Trophoblast cell (in vitro differentiated cells and primary cell): ENCODE results near the gene SULT1A1.
A peak's percentile ranks its signal among the peaks of the same experiment; 100 is the strongest.
"Not testable (repeated sequence)": the region's sequence is repeated elsewhere in the genome, so short reads cannot be mapped to it uniquely, and the experiment has no call there.

Experiments
- DNase-seq, 2 donors: peaks; one replicate each; pipeline ENCODE4 v3.0.0-alpha.2; 2016
- H2AFZ ChIP-seq: 2 replicates; pipeline ENCODE4 v1.6.1; 2013; ENCODE audit warnings: low read length, moderate library complexity, mild to moderate bottlenecking; ENCODE audit not compliant: insufficient read depth, poor library complexity
- H2AK5ac ChIP-seq: 2 replicates; pipeline ENCODE4 v1.6.1; 2013; ENCODE audit warnings: mild to moderate bottlenecking, low read length
- H2BK120ac ChIP-seq: 2 replicates; pipeline ENCODE4 v1.6.1; 2013; ENCODE audit warnings: low read length, mild to moderate bottlenecking, moderate library complexity; ENCODE audit not compliant: insufficient read depth, poor library complexity
- H2BK12ac ChIP-seq: 2 replicates; pipeline ENCODE4 v1.6.1; 2013; ENCODE audit warnings: mild to moderate bottlenecking, low read length, moderate library complexity
- H2BK5ac ChIP-seq: 2 replicates; pipeline ENCODE4 v1.6.1; 2013; ENCODE audit warnings: low read length, low read depth, moderate library complexity, mild to moderate bottlenecking; ENCODE audit not compliant: poor library complexity
- H3K14ac ChIP-seq: 2 replicates; pipeline ENCODE4 v1.6.1; 2013; ENCODE audit warnings: mild to moderate bottlenecking, low read length
- H3K18ac ChIP-seq: 2 replicates; pipeline ENCODE4 v1.6.1; 2013; ENCODE audit warnings: mild to moderate bottlenecking, low read length
- H3K23ac ChIP-seq: 2 replicates; pipeline ENCODE4 v1.6.1; 2013; ENCODE audit warnings: low read length
- H3K27ac ChIP-seq: 2 replicates; pipeline ENCODE4 v1.5.1; 2013; ENCODE audit warnings: low read depth, mild to moderate bottlenecking, inconsistent platforms, low read length, moderate library complexity
- H3K27me3 ChIP-seq: 2 replicates; pipeline ENCODE4 v1.6.1; 2013; ENCODE audit warnings: inconsistent platforms, mild to moderate bottlenecking, low read length, moderate library complexity; ENCODE audit not compliant: insufficient read depth
- H3K36me3 ChIP-seq, 2 experiments: 1 replicate in 1 of 2; 2 replicates in 1 of 2; pipeline ENCODE4 v1.6.1; 2013; ENCODE audit warnings: low read length in 2 of 2, mild to moderate bottlenecking in 2 of 2, moderate library complexity in 1 of 2; ENCODE audit not compliant: insufficient read depth in 2 of 2, control insufficient read depth in 1 of 2
- H3K4ac ChIP-seq: 2 replicates; pipeline ENCODE4 v1.6.1; 2013; ENCODE audit warnings: low read depth, mild to moderate bottlenecking, low read length, moderate library complexity
- H3K4me1 ChIP-seq, 2 experiments: 1 replicate in 1 of 2; 2 replicates in 1 of 2; pipeline ENCODE4 v1.6.1; 2013; ENCODE audit warnings: low read length in 2 of 2, mild to moderate bottlenecking in 2 of 2, moderate library complexity in 1 of 2; ENCODE audit not compliant: insufficient read depth in 2 of 2, control insufficient read depth in 1 of 2
- H3K4me2 ChIP-seq: 2 replicates; pipeline ENCODE4 v1.6.1; 2013; ENCODE audit warnings: inconsistent platforms, mild to moderate bottlenecking, low read length, moderate library complexity
- H3K4me3 ChIP-seq: 2 replicates; pipeline ENCODE4 v1.5.1; 2013; ENCODE audit warnings: mild to moderate bottlenecking, low read depth, low read length, inconsistent platforms
- H3K79me1 ChIP-seq: one replicate; pipeline ENCODE4 v1.6.1; 2013; ENCODE audit warnings: low read length
- H3K79me2 ChIP-seq: 2 replicates; pipeline ENCODE4 v1.6.1; 2013; ENCODE audit warnings: low read length, mild to moderate bottlenecking; ENCODE audit not compliant: control insufficient read depth, insufficient read depth, poor library complexity
- H3K9ac ChIP-seq: 2 replicates; pipeline ENCODE4 v1.6.1; 2013; ENCODE audit warnings: mild to moderate bottlenecking, low read length
- H3K9me3 ChIP-seq: 2 replicates; pipeline ENCODE4 v1.6.1; 2013; ENCODE audit warnings: low read depth, mild to moderate bottlenecking, control low read depth, inconsistent platforms, low read length; ENCODE audit not compliant: insufficient read depth
- H4K12ac ChIP-seq: 2 replicates; pipeline ENCODE4 v1.6.1; 2013; ENCODE audit warnings: low read depth, mild to moderate bottlenecking, low read length, moderate library complexity
- H4K8ac ChIP-seq: 2 replicates; pipeline ENCODE4 v1.6.1; 2013; ENCODE audit warnings: low read depth, mild to moderate bottlenecking, low read length, moderate library complexity
- H4K91ac ChIP-seq: one replicate; pipeline ENCODE4 v1.6.1; 2013; ENCODE audit warnings: low read depth, mild to moderate bottlenecking, low read length, moderate library complexity
- WGBS: extraction: QIAGEN DNeasy Blood & Tissue Kit; methylation state at CpG from one replicate; pipeline ENCODE4 v1.1.7; 2013; ENCODE audit warnings: missing lambda C conversion rate; ENCODE audit not compliant: insufficient read length, insufficient coverage; ENCODE audit errors: extremely low coverage; 5-methylcytosine and 5-hydroxymethylcytosine counted together

SULT1A1 gene

GRCh38 chr16:28616224-28616577, 6.4 kb upstream of the SULT1A1 start:
- no CpG with 5 or more reads among the region's 7 CpGs for WGBS
- H3K4me2 ChIP-seq, H3K79me2 ChIP-seq, H3K4me3 ChIP-seq, H3K23ac ChIP-seq, H4K8ac ChIP-seq, H3K4ac ChIP-seq, H4K91ac ChIP-seq, H2BK120ac ChIP-seq, H2AK5ac ChIP-seq, H3K79me1 ChIP-seq, H2BK5ac ChIP-seq, H3K36me3 ChIP-seq, H3K27ac ChIP-seq, H2AFZ ChIP-seq, DNase-seq, H3K9ac ChIP-seq, H3K14ac ChIP-seq, H3K27me3 ChIP-seq, H2BK12ac ChIP-seq, H4K12ac ChIP-seq, H3K9me3 ChIP-seq, H3K4me1 ChIP-seq, H3K18ac ChIP-seq: not testable (repeated sequence)

DNA sequence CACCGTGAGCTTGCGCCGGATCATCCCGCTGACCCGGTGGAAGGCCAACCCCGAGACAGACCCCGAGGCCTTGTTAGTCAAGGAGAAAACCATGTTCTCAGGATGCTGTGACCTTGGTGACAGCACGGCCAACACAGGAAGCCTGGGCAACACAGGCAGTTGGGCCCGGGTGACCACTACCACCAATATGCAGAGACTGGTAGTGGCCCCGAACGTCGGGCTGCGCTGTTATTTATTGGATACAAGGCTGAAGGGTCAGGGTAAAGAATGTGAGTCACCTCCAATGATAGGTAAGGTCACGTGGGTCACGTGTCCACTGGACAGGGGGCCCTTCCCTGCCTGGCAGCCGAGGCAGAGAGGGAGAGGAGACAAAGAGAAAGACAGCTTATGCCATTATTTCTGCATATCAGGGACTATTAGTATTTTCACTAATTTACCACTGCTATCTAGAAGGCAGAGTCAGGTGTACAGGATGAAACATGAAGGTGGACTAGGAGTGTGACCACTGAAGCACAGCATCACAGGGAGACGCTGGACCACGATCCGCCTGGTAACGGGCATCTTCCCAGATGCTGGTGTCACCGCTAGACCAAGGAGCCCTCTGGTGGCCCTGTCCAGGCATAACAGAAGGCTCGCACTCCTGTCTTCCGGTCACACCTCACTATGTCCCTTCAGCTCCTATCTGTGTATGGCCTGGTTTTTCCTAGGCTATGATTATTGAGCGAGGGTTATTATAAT, 5.8 kb upstream of the SULT1A1 start:
- not testable (repeated sequence) for H2BK120ac ChIP-seq, H3K27ac ChIP-seq, H3K79me1 ChIP-seq, H3K4me2 ChIP-seq, H3K36me3 ChIP-seq, H2BK12ac ChIP-seq, H2AFZ ChIP-seq, H3K27me3 ChIP-seq, H3K4me1 ChIP-seq, H3K4me3 ChIP-seq, H4K12ac ChIP-seq, H3K9ac ChIP-seq, H2BK5ac ChIP-seq, H3K4ac ChIP-seq, H3K14ac ChIP-seq, H3K79me2 ChIP-seq, H2AK5ac ChIP-seq, H3K23ac ChIP-seq, H4K91ac ChIP-seq, H3K9me3 ChIP-seq, H4K8ac ChIP-seq, H3K18ac ChIP-seq
- peak; percentile 54 to 67 for DNase-seq
- no CpG with 5 or more reads among the region's 24 CpGs for WGBS

- H3K9ac ChIP-seq, H3K14ac ChIP-seq, H2BK12ac ChIP-seq, H3K27ac ChIP-seq, H3K27me3 ChIP-seq, H2BK120ac ChIP-seq, H2AK5ac ChIP-seq, H4K91ac ChIP-seq, H3K4me3 ChIP-seq, H3K4ac ChIP-seq, H4K8ac ChIP-seq, H4K12ac ChIP-seq, H2BK5ac ChIP-seq, H3K79me2 ChIP-seq, H3K36me3 ChIP-seq, H2AFZ ChIP-seq, H3K79me1 ChIP-seq, H3K18ac ChIP-seq, H3K4me1 ChIP-seq, H3K4me2 ChIP-seq, DNase-seq, H3K23ac ChIP-seq, H3K9me3 ChIP-seq: not testable (repeated sequence)
- WGBS, result no CpG with 5 or more reads among the region's 16 CpGs
Observed at GRCh38 chr16:28614561-28614960, 4.7 kb upstream of the SULT1A1 start.

DNA sequence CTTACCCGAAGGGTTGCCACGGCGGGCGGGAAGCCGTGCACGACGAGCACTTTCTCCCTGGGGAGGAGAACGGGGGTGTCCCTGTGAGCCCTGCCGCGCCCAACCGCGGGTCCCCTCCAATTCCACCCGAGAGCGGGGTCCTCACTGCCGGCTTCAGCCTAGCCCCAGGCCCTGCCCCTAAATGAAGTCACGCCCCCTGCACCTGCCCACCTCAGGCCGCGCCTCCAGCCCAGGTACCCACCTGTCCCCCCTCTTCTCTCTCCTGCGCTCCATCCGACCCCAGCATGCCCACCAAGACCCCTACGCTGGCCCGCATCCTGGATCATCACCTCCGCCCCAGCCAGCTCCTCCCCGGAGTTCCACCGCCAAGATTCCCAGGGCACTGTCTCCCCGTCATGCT, 4.1 kb upstream of the SULT1A1 start:
- not testable (repeated sequence) for H3K79me1 ChIP-seq, H3K4me3 ChIP-seq, H3K23ac ChIP-seq, H3K18ac ChIP-seq, H3K27ac ChIP-seq, H3K36me3 ChIP-seq, H4K12ac ChIP-seq, H4K91ac ChIP-seq, H2BK5ac ChIP-seq, H4K8ac ChIP-seq, H2BK12ac ChIP-seq, H3K27me3 ChIP-seq, DNase-seq, H3K14ac ChIP-seq, H3K9ac ChIP-seq, H3K79me2 ChIP-seq, H2AK5ac ChIP-seq, H3K4me2 ChIP-seq, H3K9me3 ChIP-seq, H2BK120ac ChIP-seq, H2AFZ ChIP-seq, H3K4me1 ChIP-seq, H3K4ac ChIP-seq
- WGBS, result no CpG with 5 or more reads among the region's 26 CpGs
